Thymus (tissue), 11 donors: Measurements from ENCODE around the gene RPLP1. TPM values are rescaled to one million over a fixed set of nuclear protein-coding genes. Genes with fewer than 3 reads are reported as not detected.
A peak's percentile ranks its signal among the peaks of the same experiment; 100 is the strongest.

ENCODE experiments used
- DNase-seq, 9 donors: peaks; one replicate each; pipeline ENCODE4 v3.0.0-alpha.2; 2013; ENCODE audit warnings: low spot score in 9 of 9, low read depth in 6 of 9, missing footprints in 1 of 9
- H3K27ac ChIP-seq, 2 donors: one replicate each; pipeline ENCODE4 v1.5.1; 2013; ENCODE audit warnings: control low read depth in 1 of 2, low read depth in 1 of 2, low read length in 1 of 2, mild to moderate bottlenecking in 1 of 2, moderate library complexity in 1 of 2
- H3K27me3 ChIP-seq, 2 donors: one replicate each; pipeline ENCODE4 v1.5.1; 2013; ENCODE audit warnings: low read length in 1 of 2; ENCODE audit not compliant: control insufficient read depth in 2 of 2, insufficient read depth in 1 of 2
- H3K36me3 ChIP-seq, 2 donors: one replicate each; pipeline ENCODE4 v1.5.1; 2013; ENCODE audit warnings: low read length in 1 of 2, mild to moderate bottlenecking in 1 of 2, moderate library complexity in 1 of 2; ENCODE audit not compliant: control insufficient read depth in 2 of 2, insufficient read depth in 2 of 2
- H3K4me1 ChIP-seq, 2 donors: one replicate each; pipeline ENCODE4 v1.5.1; 2013; ENCODE audit warnings: low read length in 2 of 2; ENCODE audit not compliant: control insufficient read depth in 2 of 2, insufficient read depth in 2 of 2
- H3K4me3 ChIP-seq, 2 donors: one replicate each; pipeline ENCODE4 v1.5.1; 2013; ENCODE audit warnings: low read length in 2 of 2, control low read depth in 1 of 2, mild to moderate bottlenecking in 1 of 2
- H3K9me3 ChIP-seq, 2 donors: one replicate each; pipeline ENCODE4 v1.5.1; 2013; ENCODE audit warnings: low read length in 1 of 2, mild to moderate bottlenecking in 1 of 2; ENCODE audit not compliant: control insufficient read depth in 2 of 2, insufficient read depth in 1 of 2
- WGBS: extraction: QIAGEN DNeasy Blood & Tissue Kit; methylation state at CpG from one replicate; pipeline ENCODE4 v1.1.7; 2013; 5-methylcytosine and 5-hydroxymethylcytosine counted together
- polyA plus RNA-seq: library from polyadenylated mRNA; stranded (reverse); fragments of 200-250 nt; gene quantifications from one replicate; pipeline ENCODE4 v1.2.3, GENCODE V29; 2013
- total RNA-seq: library from RNA; stranded (reverse); fragments of 120-200 nt; gene quantifications from one replicate; pipeline ENCODE4 v1.2.4, GENCODE V29; 2013
- donor health status: healthy.

RPLP1 gene
- total and polyA plus RNA-seq, 2 donors = 883 to 2,341 TPM

GRCh38 chr15:69424748-69425413 is 27.7 kb upstream of the RPLP1 start:
- Histone ChIP-seq H3K4me3 (no peak overlapping the region), H3K4me1 (no peaks in the 10 kb centered on the region), H3K27me3 (no peaks in the 10 kb centered on the region), H3K36me3 (peaks cover 24 to 67% of the 10 kb centered on the region in 2 donors), H3K27ac (no peak overlapping the region), H3K9me3 (no peaks in the 10 kb centered on the region)
- DNase-seq = no peak
- 99% methylated on average over 1 of the region's 1 CpG for WGBS

DNA sequence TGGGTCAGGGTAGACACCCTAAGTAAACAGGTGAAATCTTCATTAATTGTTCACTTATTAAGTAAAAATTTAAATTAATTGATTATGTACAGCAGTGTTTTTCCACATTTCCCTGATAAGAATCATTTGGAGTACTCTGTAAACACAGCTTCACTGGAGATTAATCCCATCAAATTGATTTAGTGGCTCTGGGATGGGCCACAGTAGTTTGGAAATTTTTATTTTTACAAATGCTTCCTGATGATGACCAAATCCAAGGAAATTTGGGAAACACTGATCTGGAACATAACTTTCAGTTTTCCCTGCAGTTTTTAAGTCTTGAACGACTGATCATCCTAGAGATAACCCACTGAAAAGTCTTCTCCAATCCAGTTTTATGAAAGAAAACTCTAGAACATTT is 18.8 kb upstream of the RPLP1 start:
- Histone ChIP-seq H3K27me3 (no peaks in the 10 kb centered on the region), H3K4me1 (no peaks in the 10 kb centered on the region), H3K36me3 (peaks cover 44 to 77% of the 10 kb centered on the region in 2 donors), H3K9me3 (no peaks in the 10 kb centered on the region), H3K4me3 (no peak overlapping the region), H3K27ac (no peak overlapping the region)
- 99% methylated on average over 1 of the region's 1 CpG for WGBS
- DNase-seq = no peak

DNA sequence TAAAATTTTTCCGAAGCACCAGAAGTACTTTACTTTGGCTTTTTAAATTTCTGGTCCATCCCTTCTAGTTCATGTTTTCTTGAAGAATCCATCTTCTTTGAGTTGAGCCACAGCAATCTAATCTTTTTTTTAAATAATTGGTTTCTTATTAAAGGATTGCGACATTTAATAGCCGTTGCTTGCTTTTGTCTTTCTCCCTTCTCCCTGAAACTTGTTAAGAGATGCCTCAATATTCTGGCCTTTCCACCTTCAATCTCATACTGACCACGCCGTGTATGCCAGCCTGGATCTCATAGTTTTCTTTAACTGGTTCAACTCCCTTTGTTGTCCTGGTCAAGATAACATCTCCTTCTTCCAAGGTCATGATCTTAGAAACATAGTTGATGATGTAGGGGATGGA is 18.4 kb upstream of the RPLP1 start:
- Histone ChIP-seq H3K9me3 (no peaks in the 10 kb centered on the region), H3K36me3 (peaks cover 43 to 77% of the 10 kb centered on the region in 2 donors), H3K27me3 (no peaks in the 10 kb centered on the region), H3K4me3 (no peak overlapping the region), H3K4me1 (no peaks in the 10 kb centered on the region), H3K27ac (no peak overlapping the region)
- DNase-seq = no peak
- 98% methylated on average over 5 of the region's 5 CpGs for WGBS

DNA sequence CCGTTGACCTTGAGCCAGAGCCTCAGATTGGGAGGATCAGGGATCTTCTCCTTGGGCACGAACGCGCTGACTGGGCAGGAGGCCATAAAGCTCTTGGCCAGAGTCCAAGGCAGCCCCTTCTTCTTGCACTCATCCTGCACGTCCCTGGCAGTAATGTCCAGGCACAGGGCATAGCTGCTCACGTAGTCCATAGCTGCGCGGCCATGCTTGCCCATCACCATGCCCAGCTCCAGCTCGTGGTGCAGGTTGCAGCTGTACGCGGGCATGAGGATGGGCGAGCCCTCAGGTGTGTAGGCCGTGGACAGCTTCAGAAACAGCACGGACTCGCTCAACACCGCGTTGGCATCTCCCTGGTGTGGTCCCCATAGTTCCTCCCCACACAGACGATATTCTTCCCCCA is 17.9 kb upstream of the RPLP1 start:
- H3K36me3 ChIP-seq = peaks cover 38 to 77% of the 10 kb centered on the region in 2 donors
- H3K27me3 ChIP-seq = no peaks in the 10 kb centered on the region
- H3K4me3 ChIP-seq = no peak overlapping the region
- no peaks in the 10 kb centered on the region for H3K9me3 ChIP-seq
- no peak overlapping the region for H3K27ac ChIP-seq
- H3K4me1 ChIP-seq = no peaks in the 10 kb centered on the region
- DNase-seq = no peak
- WGBS = 98% methylated on average over 18 of the region's 18 CpGs

- DNase-seq = no peak
- Histone ChIP-seq H3K36me3 (peaks cover 40 to 75% of the 10 kb centered on the region in 2 donors), H3K27me3 (no peaks in the 10 kb centered on the region), H3K4me1 (no peaks in the 10 kb centered on the region), H3K9me3 (no peaks in the 10 kb centered on the region), H3K27ac (no peak overlapping the region), H3K4me3 (no peak overlapping the region)
- WGBS = 93% methylated on average over 4 of the region's 4 CpGs
Measured at GRCh38 chr15:69435985-69436384, 16.6 kb upstream of the RPLP1 start.

DNA sequence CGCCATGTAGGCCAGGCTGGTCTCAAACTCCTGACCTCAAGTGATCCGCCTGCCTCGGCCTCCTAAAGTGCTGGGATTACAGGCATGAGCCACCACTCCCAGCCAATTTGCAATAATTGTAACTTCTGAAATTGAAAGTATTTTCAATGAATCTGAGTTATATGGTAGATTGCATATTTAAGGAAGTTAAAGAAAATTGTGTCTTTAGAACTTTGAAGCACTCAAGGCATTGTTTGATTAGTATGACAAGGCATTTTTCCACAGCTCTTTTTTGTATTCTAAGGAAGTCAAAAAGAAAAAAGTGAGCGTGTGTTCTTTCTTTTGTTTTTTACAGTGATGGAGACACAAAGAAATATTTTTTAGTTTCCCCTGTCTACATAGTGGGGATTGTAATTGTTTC is 15.7 kb upstream of the RPLP1 start:
- Histone ChIP-seq H3K4me3 (no peak overlapping the region), H3K36me3 (peaks cover 34 to 75% of the 10 kb centered on the region in 2 donors), H3K4me1 (no peaks in the 10 kb centered on the region), H3K9me3 (no peaks in the 10 kb centered on the region), H3K27me3 (no peaks in the 10 kb centered on the region), H3K27ac (no peak overlapping the region)
- 89% methylated on average over 4 of the region's 4 CpGs for WGBS
- DNase-seq = no peak

- Histone ChIP-seq H3K36me3 (peaks cover 20 to 70% of the 10 kb centered on the region in 2 donors), H3K4me3 (no peak overlapping the region), H3K27ac (no peak overlapping the region), H3K9me3 (no peaks in the 10 kb centered on the region), H3K27me3 (no peaks in the 10 kb centered on the region), H3K4me1 (no peaks in the 10 kb centered on the region)
- no peak for DNase-seq
- WGBS = 98% methylated on average over 4 of the region's 4 CpGs
Measured at GRCh38 chr15:69439623-69440022, 13.0 kb upstream of the RPLP1 start.

DNA sequence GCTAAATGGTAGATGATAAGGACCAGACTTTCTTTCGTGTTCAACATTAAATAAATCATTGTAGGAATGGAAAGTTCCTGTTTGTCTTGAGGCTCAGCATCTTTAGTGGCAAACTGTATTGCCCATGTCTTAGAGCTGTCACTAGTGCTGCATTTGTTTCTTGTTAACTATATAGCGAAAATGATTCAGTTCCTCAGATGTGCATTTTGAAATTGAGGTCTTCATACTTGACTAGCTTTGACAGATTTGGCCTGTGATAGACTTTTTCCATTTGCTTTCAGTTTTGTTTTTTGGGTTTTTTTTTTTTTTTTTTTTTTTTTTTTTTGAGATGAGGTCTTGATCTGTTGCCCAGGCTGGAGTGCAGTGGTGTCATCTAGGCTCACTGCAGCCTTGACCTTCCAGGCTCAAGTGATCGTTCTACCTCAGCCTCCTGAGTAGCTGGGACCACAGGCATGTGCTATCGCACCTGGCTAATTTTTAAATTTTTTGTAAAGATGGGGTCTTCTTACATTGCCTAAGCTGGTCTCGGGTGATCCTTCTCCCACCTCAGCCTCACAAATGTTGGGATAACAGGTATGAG is 9.5 kb upstream of the RPLP1 start:
- 93% methylated on average over 5 of the region's 5 CpGs for WGBS
- peaks cover 23 to 73% of the 10 kb centered on the region in 2 donors for H3K36me3 ChIP-seq
- no peaks in the 10 kb centered on the region for H3K9me3 ChIP-seq
- no peak overlapping the region for H3K27ac ChIP-seq
- DNase-seq = peak in 1 of 9 donors; percentile 15
- no peaks in the 10 kb centered on the region for H3K4me1 ChIP-seq
- no peak overlapping the region for H3K4me3 ChIP-seq
- H3K27me3 ChIP-seq = no peaks in the 10 kb centered on the region

- no peaks in the 10 kb centered on the region for H3K9me3 ChIP-seq
- H3K36me3 ChIP-seq = peaks cover 15 to 63% of the 10 kb centered on the region in 2 donors
- no peak overlapping the region for H3K27ac ChIP-seq
- H3K27me3 ChIP-seq = no peaks in the 10 kb centered on the region
- no peak for DNase-seq
- 95% methylated on average over 7 of the region's 7 CpGs for WGBS
- H3K4me1 ChIP-seq = no peaks in the 10 kb centered on the region
- H3K4me3 ChIP-seq = no peak overlapping the region
Measured at GRCh38 chr15:69444686-69445085, 7.9 kb upstream of the RPLP1 start.
